Measurements from ENCODE around the gene SLC12A3.

- TF ChIP-seq, protein P1, sequence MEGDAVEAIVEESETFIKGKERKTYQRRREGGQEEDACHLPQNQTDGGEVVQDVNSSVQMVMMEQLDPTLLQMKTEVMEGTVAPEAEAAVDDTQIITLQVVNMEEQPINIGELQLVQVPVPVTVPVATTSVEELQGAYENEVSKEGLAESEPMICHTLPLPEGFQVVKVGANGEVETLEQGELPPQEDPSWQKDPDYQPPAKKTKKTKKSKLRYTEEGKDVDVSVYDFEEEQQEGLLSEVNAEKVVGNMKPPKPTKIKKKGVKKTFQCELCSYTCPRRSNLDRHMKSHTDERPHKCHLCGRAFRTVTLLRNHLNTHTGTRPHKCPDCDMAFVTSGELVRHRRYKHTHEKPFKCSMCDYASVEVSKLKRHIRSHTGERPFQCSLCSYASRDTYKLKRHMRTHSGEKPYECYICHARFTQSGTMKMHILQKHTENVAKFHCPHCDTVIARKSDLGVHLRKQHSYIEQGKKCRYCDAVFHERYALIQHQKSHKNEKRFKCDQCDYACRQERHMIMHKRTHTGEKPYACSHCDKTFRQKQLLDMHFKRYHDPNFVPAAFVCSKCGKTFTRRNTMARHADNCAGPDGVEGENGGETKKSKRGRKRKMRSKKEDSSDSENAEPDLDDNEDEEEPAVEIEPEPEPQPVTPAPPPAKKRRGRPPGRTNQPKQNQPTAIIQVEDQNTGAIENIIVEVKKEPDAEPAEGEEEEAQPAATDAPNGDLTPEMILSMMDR (IDR thresholded peaks at IDR 0.05), result no peak
- no peak for TF ChIP-seq ZFX (IDR thresholded peaks at IDR 0.05; ENCODE audit: borderline replicate concordance)
Observed at GRCh38 chr16:56841659-56842058, 23.3 kb upstream of the SLC12A3 start.
